ENCODE measurements around the gene KLF12.

DNA sequence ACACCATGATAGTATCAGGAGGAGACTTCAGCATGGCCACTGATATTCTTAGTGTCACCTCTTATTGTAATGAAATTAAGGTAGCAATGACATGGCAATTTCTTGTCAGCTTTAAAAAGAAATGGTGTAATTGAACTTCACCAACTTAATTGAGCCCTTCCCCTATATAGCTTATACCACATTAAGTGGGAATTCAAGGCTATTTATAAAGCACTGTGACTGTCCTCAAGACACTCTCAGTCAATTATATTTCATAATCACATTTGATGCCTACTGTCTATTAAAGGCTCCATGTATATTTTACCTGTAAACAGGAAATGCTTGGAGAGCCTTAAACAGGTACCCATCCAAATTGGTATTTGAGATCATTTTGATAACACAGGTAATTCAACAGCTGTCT is 28.3 kb downstream of the KLF12 start:
- TF ChIP-seq, protein P1, sequence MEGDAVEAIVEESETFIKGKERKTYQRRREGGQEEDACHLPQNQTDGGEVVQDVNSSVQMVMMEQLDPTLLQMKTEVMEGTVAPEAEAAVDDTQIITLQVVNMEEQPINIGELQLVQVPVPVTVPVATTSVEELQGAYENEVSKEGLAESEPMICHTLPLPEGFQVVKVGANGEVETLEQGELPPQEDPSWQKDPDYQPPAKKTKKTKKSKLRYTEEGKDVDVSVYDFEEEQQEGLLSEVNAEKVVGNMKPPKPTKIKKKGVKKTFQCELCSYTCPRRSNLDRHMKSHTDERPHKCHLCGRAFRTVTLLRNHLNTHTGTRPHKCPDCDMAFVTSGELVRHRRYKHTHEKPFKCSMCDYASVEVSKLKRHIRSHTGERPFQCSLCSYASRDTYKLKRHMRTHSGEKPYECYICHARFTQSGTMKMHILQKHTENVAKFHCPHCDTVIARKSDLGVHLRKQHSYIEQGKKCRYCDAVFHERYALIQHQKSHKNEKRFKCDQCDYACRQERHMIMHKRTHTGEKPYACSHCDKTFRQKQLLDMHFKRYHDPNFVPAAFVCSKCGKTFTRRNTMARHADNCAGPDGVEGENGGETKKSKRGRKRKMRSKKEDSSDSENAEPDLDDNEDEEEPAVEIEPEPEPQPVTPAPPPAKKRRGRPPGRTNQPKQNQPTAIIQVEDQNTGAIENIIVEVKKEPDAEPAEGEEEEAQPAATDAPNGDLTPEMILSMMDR (IDR thresholded peaks at IDR 0.05; ENCODE audit: poor library complexity), result no peak
- TF ChIP-seq EZH2phosphoT487 (IDR thresholded peaks at IDR 0.05; ENCODE audit: low read depth, severe bottlenecking, unreplicated experiment), result no peak
